GOT3 (cell line): ENCODE results near the gene ZCCHC14.

Experiments used
- DNase-seq: peaks from one replicate; lab custom pipeline; 2025; ENCODE audit warnings: mixed read lengths; lab: John Stamatoyannopoulos, UW

The ZCCHC14 gene

DNA sequence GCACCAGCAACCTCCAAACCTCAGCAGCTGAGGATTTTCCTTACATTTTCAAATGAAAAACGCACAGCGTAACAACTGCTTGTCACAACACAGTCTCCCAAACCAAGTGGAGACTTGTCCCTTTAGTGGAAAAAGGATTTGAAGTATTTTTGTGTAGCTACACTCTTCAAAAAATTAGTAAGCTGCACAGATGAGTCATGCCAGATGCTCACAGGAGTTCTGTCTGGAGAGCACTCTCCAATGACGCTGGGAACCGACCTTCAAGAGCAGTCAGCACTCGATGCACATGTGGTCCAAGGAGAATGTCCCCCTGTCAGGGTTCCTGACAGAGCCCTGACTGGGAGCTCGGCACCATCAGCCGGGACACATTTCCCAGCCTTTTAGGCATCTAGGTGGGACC lies 60.9 kb downstream of the ZCCHC14 start:
- no peak for DNase-seq

DNA sequence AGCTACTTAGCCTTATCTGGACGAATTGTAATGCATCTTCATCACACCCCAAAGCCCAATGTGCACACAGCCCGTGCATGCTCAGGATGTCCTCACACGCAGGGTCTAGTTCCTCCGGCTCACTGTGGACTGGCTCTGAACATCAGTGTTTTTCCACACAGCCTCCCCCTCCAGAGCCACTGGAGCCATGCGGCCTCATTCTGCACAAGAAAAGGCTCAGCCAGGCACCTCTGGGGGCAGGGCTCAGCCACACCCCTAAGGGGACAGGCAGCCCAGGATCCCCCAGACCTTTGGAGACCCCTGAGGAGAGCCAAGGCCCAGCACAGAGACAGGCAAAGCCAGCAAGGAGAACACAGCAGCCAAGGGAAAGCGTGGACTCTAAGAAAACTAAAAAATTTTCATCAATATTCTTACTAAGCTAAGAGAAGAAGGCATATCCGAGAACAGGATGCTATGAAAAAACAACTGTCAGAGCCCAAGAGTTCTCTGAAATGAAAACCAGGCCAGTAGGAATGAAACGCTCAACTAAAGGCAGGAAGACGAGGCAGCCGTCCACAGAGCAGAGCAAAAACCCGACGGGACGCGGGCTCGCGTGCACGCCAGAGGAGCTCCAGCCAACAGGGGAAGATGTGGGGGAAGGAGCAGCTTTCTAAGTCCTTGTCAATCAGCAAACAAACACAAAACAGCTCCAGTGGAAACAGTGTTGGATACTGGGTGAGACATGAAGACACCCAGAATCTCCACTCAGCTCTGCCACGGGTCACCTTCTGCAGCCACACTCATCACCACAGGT lies 66.2 kb downstream of the ZCCHC14 start:
- DNase-seq = no peak

DNA sequence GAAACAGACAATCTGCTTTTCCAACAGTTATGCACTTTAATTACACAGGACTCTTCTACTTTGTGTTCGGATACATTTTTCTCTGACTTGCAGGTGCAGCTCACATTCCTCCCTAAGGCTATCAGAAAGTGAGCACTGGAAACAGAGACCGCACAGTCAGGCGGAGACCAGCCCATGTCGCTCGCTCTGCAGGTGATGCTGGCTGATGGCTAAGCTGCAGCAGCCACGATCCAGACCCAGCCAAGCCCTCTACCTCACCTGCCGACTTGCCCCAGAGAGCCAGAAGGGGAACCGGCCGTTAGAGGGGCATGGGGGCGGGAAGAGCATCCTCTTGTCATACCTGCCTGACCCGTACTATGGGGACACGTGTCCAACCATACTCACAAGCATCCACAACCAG lies 66.9 kb downstream of the ZCCHC14 start:
- DNase-seq = no peak

DNA sequence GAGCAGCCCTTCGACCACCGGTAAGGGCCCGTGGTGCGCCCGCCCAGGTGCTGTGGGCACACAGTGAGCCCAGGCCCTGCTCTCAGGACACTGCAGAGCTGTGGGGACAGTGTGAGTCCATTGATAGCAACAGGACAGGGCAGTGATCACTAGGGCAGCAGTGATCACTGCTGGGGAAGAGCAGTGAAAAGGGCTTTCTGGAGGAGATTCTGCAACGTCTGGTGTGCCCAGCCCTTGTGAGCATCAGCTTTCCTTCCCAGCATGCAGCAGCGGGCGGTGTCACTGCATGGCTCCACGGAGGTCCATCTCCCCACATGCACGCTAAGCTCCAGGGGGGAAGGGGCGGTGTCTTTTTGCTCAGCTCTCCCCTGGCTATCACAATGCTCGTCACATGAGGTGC lies 68.6 kb downstream of the ZCCHC14 start:
- DNase-seq = no peak

DNA sequence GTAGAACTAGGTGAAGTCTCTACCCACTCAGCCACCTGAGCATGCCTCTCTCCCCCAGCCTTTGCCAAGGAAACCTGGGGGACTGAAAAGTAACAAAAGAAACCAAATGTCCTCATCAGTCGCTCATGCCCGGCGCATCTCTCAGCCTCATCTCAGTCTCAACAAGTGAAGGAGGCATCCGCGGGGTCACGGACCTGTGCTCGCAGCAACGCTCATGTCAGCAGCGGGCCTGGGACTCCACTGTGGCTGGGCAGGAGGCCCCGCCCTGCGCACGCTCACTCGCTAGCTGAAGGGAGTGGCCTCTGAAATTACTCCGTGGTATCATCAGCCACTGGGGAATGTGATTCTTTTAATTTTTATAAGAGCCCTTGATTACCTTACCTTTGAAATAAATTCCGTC lies 69.4 kb downstream of the ZCCHC14 start:
- no peak for DNase-seq

DNA sequence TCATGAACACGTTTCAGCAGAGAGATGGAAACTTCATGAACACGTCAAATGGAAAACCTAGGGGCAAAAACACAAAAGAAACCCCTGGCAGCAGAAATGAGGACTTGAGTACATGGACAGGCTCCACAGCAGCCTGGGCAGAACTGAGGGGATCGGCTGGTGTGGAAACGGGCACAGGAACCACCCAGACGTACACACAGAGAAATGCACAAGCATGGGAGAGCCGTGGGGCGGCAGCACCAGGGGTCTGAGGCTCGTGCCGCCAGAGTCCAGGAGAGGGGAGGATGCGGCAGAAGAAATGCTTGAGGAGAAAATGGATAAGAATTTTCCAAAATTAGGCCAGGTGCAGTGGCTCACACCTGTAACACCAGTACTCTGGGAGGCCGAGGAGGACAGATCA lies 70.7 kb downstream of the ZCCHC14 start:
- DNase-seq = no peak

DNA sequence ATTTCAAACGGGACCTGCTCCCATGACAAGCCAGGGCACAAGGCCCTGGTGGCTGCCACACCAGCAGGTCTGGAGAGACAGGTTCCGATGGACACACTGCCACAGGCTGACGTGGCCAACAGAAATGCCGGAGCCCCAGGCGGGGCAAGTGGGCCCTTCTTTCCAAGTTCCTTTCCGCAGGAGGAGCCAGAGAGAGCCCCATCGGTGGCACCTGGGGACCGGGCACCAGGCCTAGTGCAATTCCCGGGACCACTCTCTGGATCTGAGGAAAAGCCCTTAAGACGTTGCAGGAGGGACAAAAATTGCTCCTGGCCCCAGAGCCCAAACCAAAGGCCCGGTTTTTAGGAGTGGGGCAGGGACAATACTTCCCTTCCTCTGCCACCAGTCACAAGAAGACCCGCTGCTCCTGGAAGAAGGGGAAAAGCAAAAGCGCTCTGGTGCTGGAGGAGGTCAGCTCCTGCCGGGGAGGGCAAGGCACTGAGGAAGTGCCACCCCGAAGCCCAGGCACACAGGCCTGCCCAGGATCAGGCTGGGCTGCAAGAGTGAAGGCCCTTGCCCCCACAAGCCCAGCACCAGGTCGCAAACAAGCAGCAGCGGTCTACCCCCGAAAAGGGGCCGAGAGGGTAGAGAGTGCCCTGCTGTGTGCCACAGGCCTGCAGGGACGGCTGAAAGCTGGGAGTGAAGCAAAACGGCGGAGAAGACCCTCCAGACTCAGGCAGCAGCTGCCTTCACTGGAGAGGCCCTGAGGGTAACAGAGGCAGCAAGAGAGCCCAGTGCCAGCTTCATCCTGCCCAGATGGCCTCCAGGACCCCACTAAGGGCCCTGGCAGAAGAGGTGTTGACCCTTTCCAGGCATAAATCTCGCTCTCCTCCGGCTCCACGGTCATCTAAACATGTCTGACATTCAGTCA lies 71.6 kb downstream of the ZCCHC14 start:
- no peak for DNase-seq

DNA sequence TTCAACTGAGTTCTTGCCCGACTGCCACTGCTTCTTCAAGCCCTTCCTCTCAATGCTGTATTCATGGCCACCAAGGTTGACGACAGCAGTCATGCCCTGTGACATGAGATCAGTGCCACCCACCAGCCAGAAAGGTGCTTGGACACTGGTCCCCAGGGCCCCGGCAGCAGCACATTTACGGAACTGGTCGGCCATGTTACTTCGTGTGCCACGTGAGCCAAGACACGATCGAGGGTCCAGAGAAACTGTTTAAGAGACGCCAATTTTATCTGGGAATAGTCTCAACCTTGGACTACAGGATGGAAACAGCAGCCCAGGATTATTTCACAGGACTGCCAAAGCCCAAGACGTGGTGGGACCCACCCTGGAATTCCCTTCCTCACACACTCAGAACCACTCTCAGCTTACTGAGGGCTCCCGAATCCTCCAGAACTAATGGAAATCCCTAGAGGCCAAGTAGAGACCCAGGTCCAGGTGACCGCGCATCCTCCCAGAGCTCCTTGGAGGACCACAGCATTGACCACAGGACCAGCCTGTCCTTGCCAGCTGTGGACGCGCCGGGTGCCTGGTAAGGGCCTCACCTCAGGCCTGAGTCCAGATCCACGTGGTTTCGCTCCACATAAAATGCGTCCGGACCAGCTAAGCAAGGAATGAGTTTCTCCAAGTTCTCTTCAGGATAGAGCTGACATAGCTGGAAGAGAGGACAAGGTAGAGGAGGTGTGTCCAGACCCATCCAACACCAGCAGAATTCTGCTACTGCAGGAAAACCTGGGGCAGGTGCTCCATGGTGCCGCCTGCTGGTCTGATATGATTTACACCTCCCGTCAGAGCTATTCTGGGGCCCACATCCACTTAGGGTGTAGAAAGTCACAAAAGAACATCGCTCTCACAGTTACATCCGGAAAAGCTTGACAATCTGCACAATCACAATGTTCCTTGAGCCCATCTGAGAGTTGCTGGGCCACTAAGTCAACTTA lies 72.5 kb downstream of the ZCCHC14 start:
- DNase-seq = no peak

DNA sequence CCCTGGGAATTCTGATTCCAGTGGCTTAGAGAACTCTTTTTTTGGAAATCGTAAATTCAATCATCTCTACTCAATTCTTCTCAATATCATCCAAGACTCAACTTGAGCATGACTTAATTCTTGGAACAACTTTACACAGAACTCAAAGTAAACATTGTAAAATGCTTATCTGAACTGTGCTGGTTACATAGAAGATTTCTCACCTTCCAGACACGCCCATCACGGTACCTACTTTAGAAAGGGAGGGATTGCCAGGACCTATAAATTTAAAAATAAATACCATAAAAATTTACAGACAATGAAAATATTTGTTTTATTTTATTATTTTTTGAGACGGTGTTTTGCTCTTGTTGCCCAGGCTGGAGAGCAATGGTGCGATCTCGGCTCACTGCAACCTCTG lies 74.2 kb downstream of the ZCCHC14 start:
- DNase-seq = no peak

DNA sequence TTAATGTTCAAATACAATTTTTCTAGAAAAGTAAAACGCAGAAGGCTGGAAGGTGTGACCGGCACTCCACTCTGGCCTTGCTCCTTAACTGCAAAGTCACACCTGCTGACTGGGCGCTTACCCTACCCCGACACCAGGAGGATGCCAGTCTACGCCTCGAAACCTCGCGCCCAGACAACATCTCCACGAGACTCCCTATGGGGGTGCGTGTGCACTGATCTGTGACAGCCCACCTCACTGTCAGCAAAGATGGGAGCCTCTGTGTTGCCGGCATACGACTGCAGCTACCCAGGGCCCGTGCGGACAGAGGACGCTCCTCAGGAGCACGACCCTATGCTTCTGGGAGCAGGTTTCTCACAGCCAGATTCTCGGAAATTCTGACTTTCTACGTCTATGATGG lies 74.6 kb downstream of the ZCCHC14 start:
- DNase-seq = no peak

DNA sequence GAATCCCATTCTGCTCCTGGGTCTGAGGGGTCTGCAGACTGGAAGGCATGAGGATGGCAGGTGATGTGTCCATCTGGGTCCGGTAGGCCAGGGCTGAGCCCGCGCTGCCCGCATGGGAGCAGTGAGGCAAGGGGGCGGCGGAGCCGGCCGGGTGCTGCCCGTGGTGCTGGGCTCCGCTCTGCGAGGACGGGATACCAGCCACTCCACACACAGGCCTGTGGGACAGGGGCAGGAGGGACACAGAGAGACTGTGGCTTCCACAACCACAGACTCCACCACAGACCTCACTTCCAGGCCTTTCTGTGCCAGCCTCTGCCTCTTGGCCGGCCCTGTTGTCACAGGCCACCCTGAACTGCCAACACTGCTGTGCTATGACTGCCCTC lies 75.3 kb downstream of the ZCCHC14 start:
- no peak for DNase-seq

DNA sequence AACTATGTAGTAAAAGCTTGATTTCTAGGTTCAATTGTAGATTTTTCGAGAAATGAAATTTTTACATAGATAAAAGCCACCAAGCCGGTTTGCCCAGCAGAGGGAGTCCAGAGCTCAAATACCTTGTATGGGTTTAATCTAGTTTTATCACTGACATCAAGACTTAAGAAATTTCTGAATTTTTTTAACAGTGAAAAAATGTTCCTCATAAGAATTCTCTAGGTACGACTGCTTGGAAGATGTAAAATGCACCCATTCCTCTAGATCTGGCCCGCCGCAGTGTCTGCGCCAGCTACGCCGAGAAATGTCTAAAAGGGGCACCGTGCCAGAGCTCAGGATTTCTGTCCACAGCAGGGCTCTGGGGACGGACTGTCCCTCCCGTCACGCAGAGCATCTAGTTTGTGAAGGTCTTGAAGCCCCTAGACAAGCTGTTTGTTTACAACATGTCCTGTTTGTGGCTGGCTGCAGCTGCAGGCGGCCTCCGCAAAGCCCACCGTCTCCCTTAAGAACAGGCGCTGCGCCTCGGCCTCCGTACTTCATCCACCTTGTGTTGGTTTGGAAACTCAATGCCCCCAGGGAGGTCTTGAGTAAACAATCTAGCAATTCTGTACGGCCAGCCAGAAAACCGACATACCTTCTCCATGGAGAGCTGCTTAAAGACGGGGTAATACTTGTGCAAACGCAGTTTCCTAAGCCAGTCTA lies 75.8 kb downstream of the ZCCHC14 start:
- DNase-seq = no peak

DNA sequence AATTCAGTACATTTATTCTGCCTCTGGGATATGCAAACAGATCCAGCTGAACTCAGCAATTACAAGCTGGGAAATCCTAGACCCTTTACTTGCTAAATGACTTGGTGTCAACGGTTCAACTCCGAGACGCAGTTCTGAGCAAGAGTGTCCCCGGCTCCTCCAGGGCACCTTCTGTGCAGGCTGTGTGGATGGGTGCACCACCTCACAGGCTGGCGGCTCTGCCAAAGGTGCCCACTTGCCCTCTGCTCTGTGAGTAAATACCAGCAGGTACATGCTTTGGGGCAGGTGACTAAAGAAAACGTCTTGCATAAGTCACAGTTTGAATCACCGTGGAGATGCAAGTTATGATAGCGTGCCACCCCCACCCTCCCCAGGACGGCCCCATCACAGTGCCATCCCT lies 77.4 kb downstream of the ZCCHC14 start:
- DNase-seq = no peak

DNA sequence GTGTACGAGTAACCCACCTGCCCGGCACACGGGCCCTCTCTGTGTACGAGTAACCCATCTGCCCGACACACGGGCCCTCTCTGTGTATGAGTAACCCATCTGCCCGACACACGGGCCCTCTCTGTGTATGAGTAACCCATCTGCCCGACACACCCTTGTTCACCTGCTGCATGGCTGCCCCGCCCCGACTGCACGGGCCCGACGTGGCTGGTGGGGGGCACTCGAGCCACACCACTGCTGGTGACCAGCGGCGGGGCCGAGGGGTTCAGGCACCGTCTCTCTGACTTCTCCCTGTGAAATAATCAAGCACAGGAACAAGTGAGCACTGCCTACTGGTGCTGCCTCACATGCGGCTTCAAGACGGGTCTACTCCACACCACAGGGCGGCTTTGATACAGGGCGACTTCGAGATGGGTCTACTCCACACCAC lies 78.6 kb downstream of the ZCCHC14 start:
- DNase-seq = no peak

DNA sequence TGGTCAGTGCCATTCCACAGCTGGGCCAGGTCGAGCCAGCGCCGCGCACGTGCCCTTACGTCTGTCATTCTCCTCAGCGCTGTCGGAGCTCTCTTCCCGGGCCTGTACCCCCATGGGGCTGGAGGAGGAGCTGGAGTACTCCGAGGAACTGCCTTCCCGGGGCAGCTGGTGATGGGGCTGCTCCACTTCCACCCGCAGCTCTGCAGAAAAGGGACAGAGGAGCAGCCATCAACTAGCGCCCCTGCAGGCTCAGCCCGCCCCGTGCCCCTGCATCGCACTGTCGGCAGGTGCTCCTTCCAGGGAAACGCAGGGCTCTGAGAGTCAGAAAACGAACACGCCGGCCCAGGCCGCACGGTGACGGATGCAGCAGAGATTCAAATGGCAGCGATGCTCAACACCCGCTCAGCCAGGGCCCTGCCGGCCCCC lies 79.8 kb downstream of the ZCCHC14 start:
- DNase-seq = no peak

DNA sequence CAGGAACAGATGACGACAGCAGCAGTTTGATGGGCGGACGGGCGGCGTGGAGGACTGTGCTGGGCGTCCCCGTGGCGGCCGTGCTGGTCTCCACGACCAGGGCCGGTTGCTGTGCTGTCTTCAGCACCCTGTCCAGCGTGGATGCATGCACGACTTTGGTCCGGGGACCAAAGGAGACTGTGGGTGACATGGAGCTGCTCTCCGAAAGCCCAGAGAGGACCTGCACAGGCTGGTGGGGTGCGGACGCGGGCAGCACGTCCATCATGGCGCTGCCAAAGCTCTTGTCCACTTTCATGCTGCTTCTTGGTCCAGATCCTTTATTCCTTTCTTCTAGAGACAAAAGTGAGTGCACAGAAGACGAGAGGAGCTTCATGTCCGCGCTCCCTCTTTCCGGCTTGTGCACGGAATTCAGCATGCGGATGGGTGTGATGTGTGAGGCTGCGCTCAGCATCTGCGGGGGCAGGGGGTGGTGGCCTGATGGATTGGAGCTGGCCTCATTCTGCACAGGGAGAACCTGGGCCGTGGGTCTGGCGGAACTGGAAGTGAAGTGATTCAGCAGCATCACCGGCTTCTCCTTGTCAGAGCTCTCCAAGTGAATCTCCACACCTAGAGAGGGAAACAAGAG lies 80.3 kb downstream of the ZCCHC14 start:
- no peak for DNase-seq

DNA sequence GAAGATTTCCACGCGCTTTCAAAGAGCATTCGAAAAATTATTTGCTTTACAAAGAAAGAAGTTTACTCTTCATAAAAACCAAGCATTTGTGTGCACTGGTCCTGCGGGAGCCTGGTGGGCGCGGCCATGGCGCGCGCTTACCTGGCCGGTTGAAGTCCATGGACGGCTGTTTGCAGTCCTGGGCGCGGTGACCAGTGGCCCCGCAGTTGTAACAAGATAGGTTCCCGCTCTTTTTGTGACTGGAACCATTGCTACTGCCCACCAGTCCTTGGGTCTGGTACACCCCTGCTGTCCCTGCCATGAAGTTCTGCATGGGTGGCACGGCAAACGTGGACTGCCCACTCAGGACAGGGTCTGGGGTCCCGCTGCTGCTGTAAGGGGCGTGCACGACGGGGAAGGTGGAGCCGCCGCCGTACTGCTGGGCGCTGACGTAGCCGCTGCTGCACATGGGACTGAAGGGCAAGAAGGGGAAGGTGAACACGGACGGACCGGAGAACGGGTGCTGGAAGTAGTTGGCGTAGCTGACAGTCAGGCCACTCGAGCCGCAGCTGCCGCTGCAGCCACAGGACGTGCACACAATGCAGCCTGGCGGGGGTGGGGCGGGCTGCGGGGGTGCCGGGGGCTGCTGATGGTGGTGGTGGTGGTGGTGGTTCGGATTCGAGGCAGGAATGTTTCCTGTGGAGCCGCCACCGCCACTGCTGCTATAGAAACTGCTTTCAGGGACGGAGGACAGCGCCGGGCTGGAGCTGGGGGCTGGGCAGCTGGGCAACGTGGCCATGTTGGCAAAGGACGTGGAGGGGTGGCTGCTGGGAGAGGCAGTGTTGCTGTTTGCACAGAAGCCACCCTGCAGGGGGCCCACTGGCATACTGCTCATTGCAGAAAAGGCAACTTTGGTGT lies 81.2 kb downstream of the ZCCHC14 start:
- DNase-seq = no peak

DNA sequence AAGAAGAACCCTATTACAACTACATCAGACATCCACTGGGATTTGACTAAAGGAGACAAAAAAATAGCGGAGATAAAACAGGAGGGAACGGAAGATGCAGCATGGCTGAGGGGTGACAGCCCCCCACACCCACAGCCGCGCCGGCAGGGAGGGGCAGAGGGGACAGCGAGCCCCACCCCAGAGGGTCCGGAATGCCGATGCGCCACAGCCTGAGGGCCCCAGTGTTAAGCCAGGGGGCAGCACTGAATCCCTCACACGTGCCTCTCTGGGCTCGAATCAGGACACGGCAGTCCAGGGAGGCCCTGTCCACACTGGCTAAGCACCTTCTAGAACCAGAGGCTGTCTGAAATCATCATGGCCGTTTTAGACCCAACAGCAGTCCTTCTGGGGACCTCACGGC lies 81.9 kb downstream of the ZCCHC14 start:
- no peak for DNase-seq

DNA sequence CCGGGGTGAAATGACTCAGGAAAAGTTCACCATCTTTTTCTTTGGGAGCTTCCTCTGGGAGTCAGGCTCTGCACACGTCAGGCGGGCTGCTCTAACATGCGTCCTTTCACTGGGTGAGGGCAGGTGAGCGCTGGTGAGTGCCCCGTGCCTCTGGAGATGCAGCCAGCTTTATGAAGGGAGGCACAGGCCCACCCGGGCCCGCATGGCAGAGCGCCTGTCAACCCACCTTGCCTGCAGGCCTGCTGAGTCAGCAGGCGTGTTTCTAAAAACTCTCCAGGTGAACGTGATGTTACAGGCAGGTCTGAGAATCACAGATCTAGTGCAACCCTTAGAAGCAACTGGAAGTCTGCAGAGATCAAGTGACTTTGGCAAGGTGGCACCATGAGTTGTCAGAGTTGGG lies 82.3 kb downstream of the ZCCHC14 start:
- DNase-seq = no peak

DNA sequence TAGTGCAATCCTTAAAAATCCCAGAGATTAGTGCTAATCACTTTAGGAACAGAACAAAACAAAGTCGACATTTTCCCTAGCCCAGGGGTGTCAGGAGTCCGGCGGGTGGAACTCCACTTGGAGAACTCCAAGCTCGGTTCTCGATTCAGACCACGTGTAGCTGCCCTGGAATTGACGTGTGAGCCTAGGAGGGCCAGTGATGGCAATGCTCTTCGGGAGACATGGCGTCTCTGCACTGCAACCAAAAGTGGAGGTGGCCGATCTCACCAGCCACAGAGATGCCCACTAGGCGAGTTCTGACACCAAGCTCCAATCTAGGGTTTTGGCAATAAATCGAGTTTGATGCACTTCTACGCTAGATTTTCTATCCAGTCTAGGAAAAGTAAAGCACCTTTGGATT lies 83.0 kb downstream of the ZCCHC14 start:
- DNase-seq = no peak
